ENCODE results near the gene ARRB1. TPM values are rescaled to one million over a fixed set of nuclear protein-coding genes. Genes with fewer than 3 reads are reported as not detected.

ARRB1 gene
- total RNA-seq, 1 donor from 2014 or later = 13.2 TPM

- no peaks in the 10 kb centered on the region for H3K9me3 Mint-ChIP-seq (ENCODE audit: unreplicated experiment)
- peaks cover 3% of the 10 kb centered on the region for H3K36me3 Mint-ChIP-seq (ENCODE audit: unreplicated experiment)
- H3K27ac Mint-ChIP-seq (ENCODE audit: unreplicated experiment) = no peak overlapping the region
- DNase-seq (ENCODE audit: extremely low spot score, unreplicated experiment) = no peak
- H3K27me3 Mint-ChIP-seq (ENCODE audit: unreplicated experiment) = no peaks in the 10 kb centered on the region
- H3K4me1 Mint-ChIP-seq (ENCODE audit: unreplicated experiment) = no peaks in the 10 kb centered on the region
- no peak for TF ChIP-seq CTCF (IDR thresholded peaks at IDR 0.05)
- H3K4me3 Mint-ChIP-seq (ENCODE audit: unreplicated experiment) = no peak overlapping the region
These were observed 53.1 kb downstream of the ARRB1 start for GRCh38 chr11:75298191-75298975.

DNA sequence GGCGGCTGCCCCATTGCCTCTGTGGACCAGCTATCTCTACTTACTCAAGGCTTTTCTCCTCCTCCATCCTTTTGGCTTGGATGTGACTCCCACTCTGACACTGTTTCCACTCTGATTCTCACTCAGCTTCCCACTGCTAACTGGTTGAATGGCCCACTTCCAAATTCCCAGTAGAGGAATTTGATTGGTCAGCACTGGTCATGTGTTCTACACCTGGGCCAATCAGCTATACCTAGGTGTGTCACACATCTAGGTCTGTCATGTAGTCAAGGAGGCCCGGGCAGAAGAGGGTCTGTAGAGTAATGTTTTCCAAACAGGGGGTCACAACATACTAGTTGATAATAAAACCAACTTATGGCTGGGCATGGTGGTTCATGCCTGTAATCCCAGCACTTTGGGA lies 57.6 kb downstream of the ARRB1 start:
- Mint-ChIP-seq H3K27me3 (ENCODE audit: unreplicated experiment) (no peaks in the 10 kb centered on the region), H3K9me3 (ENCODE audit: unreplicated experiment) (no peaks in the 10 kb centered on the region), H3K36me3 (ENCODE audit: unreplicated experiment) (peaks cover 3% of the 10 kb centered on the region), H3K27ac (ENCODE audit: unreplicated experiment) (no peak overlapping the region), H3K4me1 (ENCODE audit: unreplicated experiment) (no peaks in the 10 kb centered on the region), H3K4me3 (ENCODE audit: unreplicated experiment) (no peak overlapping the region)
- DNase-seq (ENCODE audit: extremely low spot score, unreplicated experiment) = no peak
- no peak for TF ChIP-seq CTCF (IDR thresholded peaks at IDR 0.05)

DNA sequence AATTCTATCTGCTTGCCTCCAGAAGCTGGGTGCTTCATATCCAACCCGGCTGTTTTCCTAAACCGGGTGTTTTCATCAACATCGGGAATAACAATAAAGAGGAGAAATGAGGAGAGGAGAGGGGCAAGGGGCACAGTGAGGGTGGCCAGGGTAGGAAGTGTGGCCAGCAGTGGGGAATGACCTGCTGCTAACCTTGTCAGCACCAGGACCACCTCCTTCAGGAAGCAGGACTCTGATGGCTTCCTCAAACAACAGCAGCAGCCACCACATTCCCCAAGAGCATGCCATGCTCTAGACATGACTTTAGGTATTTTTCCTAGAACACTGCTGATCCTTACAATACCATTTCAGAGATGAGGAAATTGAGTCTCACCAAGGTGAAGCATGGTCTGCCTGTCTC lies 58.5 kb downstream of the ARRB1 start:
- H3K27ac Mint-ChIP-seq (ENCODE audit: unreplicated experiment) = no peak overlapping the region
- no peak overlapping the region for H3K4me3 Mint-ChIP-seq (ENCODE audit: unreplicated experiment)
- peaks cover 3% of the 10 kb centered on the region for H3K36me3 Mint-ChIP-seq (ENCODE audit: unreplicated experiment)

DNA sequence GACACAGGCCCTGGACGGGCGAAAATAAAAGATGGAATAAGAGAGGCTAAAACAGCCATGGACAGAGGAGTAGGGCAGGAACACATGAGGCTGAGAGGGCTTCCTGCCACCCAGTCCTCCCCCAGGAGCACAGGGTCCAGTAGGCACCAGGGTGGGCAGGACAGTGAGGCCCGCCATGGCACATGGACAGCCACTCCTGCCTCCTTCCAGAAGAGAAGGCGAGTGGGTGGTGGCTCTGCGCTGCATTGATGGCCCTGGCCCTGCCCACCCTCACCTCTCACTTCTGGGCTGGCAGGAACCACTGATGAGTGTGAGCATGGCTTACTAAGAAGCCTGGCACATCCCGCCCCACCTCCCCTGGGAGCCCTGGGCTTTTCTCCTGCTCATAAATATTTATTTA lies 59.7 kb downstream of the ARRB1 start:
- no peak overlapping the region for H3K4me3 Mint-ChIP-seq (ENCODE audit: unreplicated experiment)
- H3K36me3 Mint-ChIP-seq (ENCODE audit: unreplicated experiment) = peaks cover 3% of the 10 kb centered on the region
- no peak for DNase-seq (ENCODE audit: extremely low spot score, unreplicated experiment)
- no peaks in the 10 kb centered on the region for H3K4me1 Mint-ChIP-seq (ENCODE audit: unreplicated experiment)
- no peak for TF ChIP-seq CTCF (IDR thresholded peaks at IDR 0.05)
- no peak overlapping the region for H3K27ac Mint-ChIP-seq (ENCODE audit: unreplicated experiment)
- no peaks in the 10 kb centered on the region for H3K9me3 Mint-ChIP-seq (ENCODE audit: unreplicated experiment)
- no peaks in the 10 kb centered on the region for H3K27me3 Mint-ChIP-seq (ENCODE audit: unreplicated experiment)

More for the DNA sequence above, 58.5 kb downstream of the ARRB1 start:
- no peaks in the 10 kb centered on the region for H3K4me1 Mint-ChIP-seq (ENCODE audit: unreplicated experiment)
- no peak for DNase-seq (ENCODE audit: extremely low spot score, unreplicated experiment)
- no peaks in the 10 kb centered on the region for H3K9me3 Mint-ChIP-seq (ENCODE audit: unreplicated experiment)
- TF ChIP-seq CTCF (IDR thresholded peaks at IDR 0.05) = no peak
- no peaks in the 10 kb centered on the region for H3K27me3 Mint-ChIP-seq (ENCODE audit: unreplicated experiment)

- Mint-ChIP-seq H3K36me3 (ENCODE audit: unreplicated experiment) (peaks cover 1% of the 10 kb centered on the region), H3K4me1 (ENCODE audit: unreplicated experiment) (no peaks in the 10 kb centered on the region), H3K27me3 (ENCODE audit: unreplicated experiment) (no peaks in the 10 kb centered on the region), H3K27ac (ENCODE audit: unreplicated experiment) (no peak overlapping the region), H3K9me3 (ENCODE audit: unreplicated experiment) (no peaks in the 10 kb centered on the region), H3K4me3 (ENCODE audit: unreplicated experiment) (no peak overlapping the region)
- no peak for TF ChIP-seq CTCF (IDR thresholded peaks at IDR 0.05)
- no peak for DNase-seq (ENCODE audit: extremely low spot score, unreplicated experiment)
These were observed 61.5 kb downstream of the ARRB1 start for GRCh38 chr11:75289919-75290318.

Measured in osteocyte (in vitro differentiated cells).